NCI-H2171 treated with DMSO at 0.1 percent for 48 hours (cell line): Measurements from ENCODE around the gene SRC.

ENCODE experiments used
- DNase-seq: peaks from one replicate; lab custom pipeline; 2025; lab: John Stamatoyannopoulos, UW

Gene SRC

DNA sequence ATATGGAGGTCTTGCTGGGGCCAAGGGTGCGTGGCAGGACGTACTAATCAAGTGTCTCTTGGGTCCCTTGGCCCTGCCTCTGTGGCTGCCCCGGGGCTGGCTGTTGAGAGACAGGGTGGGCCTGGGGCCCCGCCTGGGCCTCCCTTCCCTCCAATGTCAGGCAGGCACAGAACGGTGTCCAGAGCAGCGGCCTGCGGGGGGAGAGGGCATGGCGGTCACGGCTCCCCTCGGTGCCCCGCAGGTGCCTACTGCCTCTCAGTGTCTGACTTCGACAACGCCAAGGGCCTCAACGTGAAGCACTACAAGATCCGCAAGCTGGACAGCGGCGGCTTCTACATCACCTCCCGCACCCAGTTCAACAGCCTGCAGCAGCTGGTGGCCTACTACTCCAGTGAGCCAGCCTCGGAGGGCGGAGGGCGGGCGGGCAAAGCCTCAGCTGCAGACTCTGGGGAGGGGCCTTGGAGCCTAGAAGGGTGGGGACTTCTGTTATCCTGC is 50.0 kb downstream of the SRC start:
- peak; percentile 91 for DNase-seq

DNA sequence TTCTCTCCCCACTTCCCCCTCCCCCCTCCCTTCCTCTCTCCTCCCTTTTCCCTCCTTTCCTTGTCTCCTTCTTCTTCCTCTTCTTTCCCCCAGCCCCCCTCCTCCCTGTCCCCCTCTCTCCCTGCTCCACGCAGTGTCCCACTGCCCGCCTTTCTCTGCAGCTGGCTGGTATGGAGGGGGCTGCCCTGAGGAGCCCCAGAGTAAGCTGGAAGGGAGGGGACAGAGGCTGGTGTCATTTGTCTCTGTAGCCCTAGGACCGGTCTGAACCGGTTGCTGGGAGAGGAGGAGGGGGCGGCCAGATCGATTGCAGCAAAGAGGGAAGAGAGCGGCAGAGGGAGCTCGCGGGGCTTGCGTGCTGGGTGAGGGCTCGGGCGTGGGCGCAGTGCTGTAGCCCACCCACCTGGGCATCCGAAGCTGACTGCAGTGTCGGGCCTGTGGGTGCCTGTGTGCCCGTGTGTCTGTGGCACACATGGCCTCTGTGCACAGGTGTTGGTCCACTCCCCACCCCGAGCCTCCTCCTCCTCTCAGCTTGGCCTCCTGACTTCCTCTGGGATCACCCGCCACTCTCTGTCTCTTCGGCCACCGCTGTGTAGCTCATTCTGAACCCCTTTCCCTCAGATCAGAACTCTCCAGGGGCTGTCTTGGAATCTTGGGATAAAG is 50.6 kb downstream of the SRC start:
- peak; percentile 91 for DNase-seq

DNA sequence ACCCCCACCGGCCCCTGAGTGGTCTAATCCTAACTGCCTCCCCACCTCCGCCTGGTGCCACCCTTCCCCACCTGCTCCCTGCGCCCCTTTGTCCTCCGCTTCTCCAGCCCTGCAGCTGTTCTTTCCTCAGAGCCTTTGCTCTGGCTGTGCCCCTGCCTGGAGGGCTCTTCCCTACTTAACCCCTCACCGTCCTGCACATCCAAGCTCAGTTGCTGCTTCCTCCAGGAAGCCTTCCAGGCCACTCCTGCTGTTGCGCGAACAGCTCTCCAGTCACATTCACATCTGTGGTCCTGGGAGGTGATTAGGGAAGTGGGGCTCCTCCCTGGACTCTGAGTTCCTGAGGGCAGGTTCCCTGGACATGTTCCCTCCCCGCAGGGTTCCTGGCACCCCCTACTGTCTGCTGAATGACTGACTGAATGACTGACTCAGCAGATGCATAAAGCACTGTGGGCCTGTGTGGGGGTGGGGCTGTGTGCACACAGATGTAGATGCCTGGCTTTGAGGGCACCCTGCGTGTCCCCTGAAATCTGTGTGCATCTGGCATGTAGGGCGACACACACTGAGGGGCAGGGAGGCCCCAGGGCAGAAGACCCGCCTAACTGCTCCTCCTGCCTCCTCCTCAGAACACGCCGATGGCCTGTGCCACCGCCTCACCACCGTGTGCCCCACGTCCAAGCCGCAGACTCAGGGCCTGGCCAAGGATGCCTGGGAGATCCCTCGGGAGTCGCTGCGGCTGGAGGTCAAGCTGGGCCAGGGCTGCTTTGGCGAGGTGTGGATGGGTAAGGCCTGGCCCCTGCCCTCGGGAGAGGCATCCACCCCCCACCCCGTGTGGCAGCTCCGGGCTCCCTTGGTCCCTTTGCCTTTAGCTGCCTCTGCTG is 51.4 kb downstream of the SRC start:
- DNase-seq, result peak; percentile 40

DNA sequence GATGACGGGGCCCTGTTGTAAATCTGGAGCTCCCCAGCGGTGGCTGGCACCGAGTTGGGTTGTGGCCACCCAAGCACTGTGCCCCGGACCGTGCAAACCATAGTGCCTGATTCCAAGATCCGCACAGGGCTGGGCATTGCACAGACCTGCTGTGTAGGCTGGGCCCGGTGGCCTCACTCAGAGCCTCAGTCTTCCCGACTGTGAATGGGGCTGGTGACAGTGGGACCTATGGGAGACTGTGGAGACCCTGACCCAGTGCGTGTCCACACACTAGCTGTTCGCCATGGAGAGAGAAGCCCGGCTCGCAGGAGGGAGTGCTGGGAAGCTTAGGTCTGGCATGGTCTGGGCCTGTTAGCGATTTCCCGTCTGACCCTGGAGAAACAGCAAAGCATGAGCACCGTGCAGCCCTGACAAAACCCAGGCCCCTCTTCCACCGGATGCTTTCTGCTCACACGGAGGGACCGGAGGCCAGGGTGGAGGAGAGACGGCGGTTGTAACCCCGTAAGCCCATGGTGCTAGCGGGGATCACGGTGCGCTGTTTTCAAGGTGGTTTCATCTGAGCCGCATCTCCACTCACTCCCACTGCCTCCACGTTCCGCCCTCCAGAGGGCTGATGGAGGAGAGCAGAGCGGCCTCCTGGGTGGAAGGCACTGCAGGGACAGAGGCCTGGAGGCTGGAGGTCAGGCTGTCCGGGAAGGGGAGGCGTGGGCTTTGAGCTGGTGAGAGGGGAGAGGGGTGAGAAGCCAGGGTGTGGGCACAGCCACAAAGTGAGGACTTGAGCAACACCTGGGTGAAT is 52.2 kb downstream of the SRC start:
- no peak for DNase-seq

DNA sequence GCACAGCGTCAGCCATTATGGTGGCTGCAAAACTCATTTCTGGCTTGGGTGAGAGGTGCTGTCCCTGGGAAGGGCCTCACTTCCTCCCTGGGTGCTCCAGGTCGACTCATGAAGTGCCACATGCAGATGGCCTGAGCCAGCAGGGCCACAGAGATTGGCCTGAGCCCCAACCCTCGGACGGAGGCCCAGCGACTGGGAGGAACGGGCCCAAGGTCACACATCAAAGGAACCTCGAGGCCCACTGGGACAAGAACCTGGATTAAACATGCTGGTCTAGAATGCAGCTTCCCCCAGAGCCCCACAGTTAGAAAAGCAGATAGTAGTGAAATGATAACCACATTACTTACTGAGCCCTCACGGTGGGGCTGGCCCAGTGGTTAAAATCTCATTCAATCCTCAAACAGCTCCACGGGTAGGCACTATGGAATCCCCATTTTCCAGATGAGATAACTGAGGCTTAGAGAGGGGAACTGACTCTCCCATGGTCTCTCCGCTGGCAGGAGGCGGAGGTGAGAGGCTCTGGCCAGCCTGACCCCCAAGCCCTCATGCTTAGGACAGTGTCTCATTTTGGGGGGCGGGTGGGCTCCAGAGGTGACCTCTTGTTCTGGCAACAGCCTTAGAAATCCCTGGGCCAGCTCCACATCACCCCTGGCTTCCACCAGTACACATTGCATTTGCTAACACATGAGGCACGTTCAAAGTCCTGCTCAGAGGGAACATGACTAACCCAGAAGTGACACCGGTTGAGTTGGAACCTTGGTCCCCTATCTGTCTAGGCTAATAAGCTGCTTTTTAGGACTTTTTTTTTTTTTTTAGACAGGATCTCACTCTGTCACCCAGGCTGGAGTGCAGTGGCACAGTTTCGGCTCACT is 53.0 kb downstream of the SRC start:
- DNase-seq, result no peak

DNA sequence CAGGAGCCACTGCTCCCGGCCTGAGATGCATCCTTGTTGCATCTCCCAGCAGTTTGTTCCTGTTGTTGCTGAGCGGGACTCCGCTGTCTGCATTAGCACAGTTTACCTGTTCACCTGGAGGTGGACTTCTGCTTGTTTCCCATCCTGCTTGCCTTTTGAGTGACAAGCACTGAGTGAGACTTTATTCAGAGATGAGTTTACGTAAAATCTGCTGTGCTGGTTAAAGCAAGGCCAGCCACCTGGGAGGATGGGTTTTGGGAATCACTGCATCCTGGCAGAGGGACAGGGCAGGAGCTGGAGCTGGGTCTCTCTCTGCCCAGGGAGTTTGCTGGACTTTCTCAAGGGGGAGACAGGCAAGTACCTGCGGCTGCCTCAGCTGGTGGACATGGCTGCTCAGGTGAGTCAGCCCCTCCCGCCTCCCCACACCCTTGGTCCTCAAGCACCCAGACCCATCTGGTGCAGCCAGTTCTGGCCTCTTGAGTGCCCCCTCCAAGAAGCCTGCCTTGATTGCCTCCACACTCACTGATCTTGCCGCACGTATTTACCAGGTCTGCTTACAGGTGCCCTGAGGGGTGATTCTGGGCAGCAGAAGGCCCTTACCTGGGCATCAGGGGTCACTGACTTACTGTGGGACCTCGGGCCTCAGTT is 55.5 kb downstream of the SRC start:
- DNase-seq, result no peak

DNA sequence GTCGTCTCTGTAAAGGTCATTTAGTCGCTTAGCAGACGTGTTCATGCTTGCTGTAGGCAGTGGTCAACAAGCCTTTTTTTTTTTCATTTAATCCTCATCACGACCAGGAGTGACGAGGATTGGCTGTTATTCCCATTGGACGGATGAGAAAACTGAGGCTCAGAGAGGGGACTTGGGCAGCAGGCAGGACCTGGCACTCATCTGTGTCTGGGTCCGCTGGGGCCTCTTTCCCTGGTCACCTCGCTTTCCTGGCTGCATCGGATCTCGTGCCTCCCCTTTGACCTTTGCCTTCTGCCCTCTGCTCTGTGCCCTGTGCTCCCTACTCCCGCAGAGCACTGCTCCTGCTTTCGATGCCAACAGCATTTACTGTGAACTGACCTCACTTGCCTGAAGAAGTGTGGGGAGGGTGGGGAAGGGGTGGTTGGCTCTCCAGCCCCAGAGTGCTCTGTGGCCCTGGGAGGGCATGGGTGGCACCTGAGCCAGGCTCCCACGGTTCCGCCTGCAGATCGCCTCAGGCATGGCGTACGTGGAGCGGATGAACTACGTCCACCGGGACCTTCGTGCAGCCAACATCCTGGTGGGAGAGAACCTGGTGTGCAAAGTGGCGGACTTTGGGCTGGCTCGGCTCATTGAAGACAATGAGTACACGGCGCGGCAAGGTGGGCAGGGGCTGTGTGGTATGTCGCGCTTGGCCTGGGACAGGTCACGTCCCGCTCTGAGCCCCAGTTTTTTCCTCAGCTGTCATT is 56.2 kb downstream of the SRC start:
- no peak for DNase-seq

DNA sequence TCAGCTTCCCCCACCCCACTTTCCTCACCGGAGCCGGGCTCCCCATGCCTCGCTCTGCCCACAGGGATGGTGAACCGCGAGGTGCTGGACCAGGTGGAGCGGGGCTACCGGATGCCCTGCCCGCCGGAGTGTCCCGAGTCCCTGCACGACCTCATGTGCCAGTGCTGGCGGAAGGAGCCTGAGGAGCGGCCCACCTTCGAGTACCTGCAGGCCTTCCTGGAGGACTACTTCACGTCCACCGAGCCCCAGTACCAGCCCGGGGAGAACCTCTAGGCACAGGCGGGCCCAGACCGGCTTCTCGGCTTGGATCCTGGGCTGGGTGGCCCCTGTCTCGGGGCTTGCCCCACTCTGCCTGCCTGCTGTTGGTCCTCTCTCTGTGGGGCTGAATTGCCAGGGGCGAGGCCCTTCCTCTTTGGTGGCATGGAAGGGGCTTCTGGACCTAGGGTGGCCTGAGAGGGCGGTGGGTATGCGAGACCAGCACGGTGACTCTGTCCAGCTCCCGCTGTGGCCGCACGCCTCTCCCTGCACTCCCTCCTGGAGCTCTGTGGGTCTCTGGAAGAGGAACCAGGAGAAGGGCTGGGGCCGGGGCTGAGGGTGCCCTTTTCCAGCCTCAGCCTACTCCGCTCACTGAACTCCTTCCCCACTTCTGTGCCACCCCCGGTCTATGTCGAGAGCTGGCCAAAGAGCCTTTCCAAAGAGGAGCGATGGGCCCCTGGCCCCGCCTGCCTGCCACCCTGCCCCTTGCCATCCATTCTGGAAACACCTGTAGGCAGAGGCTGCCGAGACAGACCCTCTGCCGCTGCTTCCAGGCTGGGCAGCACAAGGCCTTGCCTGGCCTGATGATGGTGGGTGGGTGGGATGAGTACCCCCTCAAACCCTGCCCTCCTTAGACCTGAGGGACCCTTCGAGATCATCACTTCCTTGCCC is 57.4 kb downstream of the SRC start:
- DNase-seq, result no peak

DNA sequence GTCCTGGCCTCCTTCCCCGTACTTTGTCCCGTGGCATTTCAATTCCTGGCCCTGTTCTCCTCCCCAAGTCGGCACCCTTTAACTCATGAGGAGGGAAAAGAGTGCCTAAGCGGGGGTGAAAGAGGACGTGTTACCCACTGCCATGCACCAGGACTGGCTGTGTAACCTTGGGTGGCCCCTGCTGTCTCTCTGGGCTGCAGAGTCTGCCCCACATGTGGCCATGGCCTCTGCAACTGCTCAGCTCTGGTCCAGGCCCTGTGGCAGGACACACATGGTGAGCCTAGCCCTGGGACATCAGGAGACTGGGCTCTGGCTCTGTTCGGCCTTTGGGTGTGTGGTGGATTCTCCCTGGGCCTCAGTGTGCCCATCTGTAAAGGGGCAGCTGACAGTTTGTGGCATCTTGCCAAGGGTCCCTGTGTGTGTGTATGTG is 58.5 kb downstream of the SRC start:
- no peak for DNase-seq

DNA sequence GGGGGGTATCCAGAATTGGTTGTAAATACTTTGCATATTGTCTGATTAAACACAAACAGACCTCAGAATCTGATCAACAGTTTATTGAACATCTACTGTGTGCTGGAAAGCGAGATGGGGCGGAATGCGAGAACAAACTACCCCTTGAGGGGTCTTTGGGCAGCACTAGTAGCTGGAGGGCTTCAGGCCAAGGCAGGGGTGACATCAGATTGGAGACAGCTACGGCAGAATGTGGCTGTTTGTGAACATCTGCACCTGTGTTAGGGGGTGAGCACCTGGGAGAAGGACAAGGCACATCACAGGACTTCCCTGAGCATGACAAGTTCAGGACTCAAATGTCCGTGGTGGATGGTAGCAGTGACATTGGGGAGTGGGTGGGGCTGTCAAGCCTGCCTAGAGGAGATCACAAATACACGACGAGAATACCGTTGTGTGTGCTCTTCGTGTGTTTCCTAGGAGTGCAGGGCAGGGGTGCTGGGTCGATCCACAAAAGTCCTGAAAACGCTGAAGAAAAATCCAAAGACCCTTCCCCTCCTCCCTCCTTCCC is 59.5 kb downstream of the SRC start:
- no peak for DNase-seq

DNA sequence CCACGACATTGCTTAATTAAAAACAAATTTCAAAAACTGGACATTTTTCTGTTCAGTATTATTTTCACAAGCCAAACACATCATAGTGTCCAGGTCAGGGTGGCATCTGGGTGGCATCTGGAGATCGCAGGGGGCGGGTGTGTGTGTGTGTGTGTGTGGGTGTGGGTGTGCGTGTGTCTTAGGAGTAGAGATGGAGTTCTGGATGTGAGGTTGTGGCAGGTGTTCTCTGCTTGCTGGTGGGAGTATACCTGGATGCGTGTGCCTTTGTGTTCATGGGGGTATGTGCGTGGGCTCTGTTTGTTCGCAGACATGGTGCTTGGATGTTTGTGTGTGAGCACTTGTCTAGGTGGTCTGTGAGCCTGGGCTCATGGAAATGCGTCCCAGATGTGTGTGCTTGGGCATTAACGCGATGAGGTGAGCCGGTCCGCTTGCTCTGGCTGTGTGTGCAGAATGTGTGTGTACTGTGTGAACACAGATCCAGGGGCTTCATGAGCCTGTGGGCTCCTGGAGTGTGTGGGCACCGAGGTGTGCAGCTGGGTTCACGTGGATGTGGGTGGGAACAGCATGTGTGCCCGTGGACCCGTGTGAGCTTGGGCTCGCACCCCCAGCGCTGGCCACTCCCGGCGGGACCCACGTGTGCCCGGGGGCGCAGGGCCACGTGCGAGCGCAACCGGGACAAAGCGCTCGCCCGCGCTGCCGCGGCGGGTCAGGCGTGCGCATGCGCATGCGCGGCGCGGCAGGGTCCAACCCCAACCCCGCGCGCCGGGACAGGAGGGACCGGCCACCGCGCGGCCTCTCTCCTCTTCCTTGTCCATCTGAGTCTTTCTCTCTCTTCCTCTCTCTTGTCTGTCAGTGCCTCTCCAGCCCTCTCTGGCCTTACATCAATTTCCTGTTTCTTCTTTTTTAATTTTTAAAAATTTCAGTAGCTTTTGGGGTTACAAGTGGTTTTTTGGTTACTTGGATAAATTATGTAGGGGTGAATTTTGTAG is 60.4 kb downstream of the SRC start:
- DNase-seq, result peak; percentile 73

DNA sequence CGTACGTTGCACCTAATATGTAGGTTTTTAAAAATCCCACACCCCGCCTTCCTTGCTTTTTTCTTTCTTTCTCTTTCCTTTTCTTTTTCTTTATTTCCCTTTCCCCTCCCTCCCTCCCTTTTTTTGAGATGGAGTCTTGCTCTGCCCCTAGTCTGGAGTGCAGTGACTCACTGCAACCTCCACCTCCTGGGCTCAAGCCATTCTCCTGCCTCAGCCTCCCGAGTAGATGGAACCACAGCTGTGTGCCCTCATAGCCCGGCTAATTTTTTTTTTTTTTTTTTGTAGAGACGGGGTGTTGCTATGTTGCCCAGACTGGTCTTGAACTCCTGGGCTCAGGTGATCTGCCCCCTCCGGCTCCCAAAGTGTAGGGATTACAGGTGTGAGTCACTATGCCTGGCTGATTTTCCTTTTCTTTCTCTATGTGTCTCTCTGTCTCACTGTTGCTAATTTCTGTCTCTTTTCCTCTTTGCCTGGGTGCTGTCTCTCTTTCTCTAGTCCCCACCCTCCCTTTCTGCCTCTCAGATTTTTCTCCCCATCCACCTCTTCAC is 61.2 kb downstream of the SRC start:
- DNase-seq, result peak; percentile 29

DNA sequence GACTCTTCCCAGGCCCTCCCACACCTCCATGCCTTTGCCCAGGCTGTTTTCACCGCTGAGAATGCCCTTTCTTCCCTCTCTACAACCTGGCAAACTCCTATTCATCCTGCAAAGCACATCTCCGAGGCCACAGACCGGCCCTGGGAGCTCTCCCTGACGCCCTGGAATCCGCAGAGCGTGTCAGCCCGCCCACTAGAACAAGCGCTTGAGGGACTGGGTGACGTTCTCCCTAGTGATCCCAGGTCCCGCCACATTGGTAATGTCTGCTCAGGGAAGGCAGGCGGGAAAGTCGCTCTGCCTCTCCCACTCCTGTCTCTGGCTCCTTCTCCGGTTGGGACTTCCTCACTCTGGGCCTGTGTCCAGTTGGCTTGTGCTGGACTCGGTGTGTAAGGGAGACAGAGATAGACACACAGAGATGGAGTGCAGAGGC is 61.6 kb downstream of the SRC start:
- DNase-seq, result no peak

DNA sequence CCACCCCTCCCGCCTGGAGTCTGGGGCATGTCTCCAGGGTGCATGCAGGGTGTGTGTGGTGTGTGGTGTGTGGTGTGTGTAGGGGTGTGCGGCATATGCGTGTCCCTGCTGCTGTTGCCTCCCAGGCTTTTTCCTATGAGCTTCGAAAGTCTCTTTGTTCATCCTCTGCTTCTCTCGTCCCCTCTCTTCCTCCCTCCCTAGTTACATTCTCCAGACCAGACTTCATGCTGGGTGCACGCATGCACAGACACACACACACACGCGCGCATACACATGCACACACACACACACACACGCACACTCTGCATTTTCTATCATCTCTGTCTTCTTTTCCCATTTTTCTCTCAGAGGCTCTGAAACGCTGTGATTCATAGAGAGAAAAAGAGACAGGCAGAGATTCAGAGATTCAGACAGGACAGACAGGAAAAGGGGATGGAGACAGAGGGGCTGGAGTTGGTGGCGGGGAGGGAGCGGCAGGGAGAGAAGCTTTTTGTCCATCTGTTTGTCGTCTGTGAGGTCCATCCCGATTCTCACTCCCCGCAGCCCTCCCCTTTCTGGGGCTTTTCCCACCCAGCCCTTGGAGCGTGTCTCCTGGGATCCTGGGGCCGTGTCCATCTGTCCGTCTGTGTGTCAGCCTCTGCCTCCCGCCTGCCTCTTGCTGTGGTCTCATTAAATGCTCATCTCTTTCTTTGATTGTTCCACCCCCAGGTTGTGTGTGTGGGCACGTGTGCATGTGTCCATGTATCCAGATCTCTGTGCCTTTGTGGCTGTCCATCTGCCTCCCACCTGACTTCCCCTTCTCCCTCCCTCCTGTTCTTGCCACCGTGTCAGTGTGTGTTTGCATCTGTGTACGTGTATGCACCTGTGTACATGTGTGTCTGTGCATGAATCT is 62.6 kb downstream of the SRC start:
- peak; percentile 33 for DNase-seq

DNA sequence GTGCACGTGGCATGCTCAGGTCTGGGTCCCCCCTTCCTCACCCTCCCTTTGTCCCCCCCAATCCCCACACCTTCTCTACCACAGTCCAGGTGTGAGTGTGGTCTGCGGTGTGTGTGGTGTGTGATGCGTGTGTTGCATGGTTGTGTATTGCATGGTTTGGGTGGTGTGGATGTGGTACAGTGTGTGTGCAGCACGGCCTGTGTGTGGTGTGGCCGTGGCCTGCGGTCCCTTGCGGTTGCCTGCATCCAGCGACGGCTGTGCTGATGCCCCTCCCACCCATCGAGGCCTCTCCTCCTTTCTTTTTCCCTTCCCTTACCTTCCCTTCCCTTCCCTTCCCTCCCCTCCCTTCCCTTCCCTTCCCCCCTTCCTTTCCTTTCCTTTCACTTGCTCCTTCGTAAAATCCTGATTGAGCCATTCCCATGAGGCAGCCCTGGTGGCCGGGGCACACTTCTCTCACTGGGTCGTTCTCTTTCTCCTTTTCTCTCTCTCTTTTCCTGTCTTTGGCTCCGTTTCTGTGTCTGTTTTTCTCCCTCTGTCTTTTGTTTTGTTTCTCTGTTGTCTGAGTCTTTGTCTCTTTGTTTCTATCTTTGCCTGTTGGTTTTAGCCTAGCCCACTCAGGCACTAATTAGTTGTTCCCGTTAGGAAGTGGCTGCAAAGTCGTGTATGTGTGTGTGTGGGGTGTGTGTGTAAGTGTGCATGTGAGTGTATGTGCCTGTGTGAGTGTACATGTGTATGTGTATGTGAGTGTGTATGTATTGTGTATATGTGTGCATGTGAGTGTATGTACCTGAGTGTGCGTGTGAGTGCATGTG is 65.7 kb downstream of the SRC start:
- DNase-seq, result peak; percentile 53

DNA sequence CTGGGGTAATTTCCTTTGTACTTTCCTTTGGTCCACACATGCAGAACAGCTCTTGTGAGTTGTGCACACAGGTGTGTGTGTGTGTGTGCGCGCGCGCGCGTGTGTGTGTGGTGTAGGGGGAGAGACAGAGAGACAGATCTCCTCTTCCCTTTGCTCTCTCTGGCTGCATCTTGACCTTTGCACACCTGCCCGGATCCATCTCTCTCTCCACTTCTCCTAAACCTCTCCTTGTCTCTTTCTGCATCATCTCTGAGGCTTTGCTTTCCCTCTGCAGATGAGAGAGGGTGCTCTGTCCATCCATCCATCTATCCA is 67.0 kb downstream of the SRC start:
- DNase-seq, result no peak
